NAMALWA (cell line): Measurements from ENCODE around the gene ARL9.

ENCODE experiments used
- DNase-seq: peaks from one replicate; pipeline ENCODE4 v3.0.0-alpha.2; 2015; ENCODE audit warnings: low spot score

ARL9 gene

GRCh38 chr4:56531823-56532222, 26.2 kb downstream of the ARL9 start:
- DNase-seq, result no peak

GRCh38 chr4:56532239-56532638, 26.6 kb downstream of the ARL9 start:
- DNase-seq, result no peak

- no peak for DNase-seq
Observed at GRCh38 chr4:56535915-56536314, 30.3 kb downstream of the ARL9 start.

- DNase-seq, result no peak
Observed at GRCh38 chr4:56537147-56537546, 31.6 kb downstream of the ARL9 start.

GRCh38 chr4:56540826-56541225, 35.2 kb downstream of the ARL9 start:
- no peak for DNase-seq

- DNase-seq, result peak; percentile 82
Observed at GRCh38 chr4:56544573-56545131, 39.1 kb downstream of the ARL9 start.

GRCh38 chr4:56550642-56551041, 45.1 kb downstream of the ARL9 start:
- DNase-seq, result no peak

GRCh38 chr4:56551516-56551915, 45.9 kb downstream of the ARL9 start:
- DNase-seq, result no peak

GRCh38 chr4:56552273-56552672, 46.7 kb downstream of the ARL9 start:
- no peak for DNase-seq

GRCh38 chr4:56570041-56570440, 64.5 kb downstream of the ARL9 start:
- no peak for DNase-seq
